ENCODE measurements around the gene TMEM238L.

Gene TMEM238L

GRCh38 chr17:10772425-10773380, 31.2 kb downstream of the TMEM238L start:
- no peak for DNase-seq

- no peak for DNase-seq
These were observed 32.8 kb downstream of the TMEM238L start for GRCh38 chr17:10771148-10771547.

GRCh38 chr17:10769840-10770239, 34.1 kb downstream of the TMEM238L start:
- no peak for DNase-seq

- DNase-seq, result no peak
These were observed 35.1 kb downstream of the TMEM238L start for GRCh38 chr17:10768750-10769251.

GRCh38 chr17:10767232-10767631, 36.7 kb downstream of the TMEM238L start:
- DNase-seq, result no peak

GRCh38 chr17:10762037-10762436, 41.9 kb downstream of the TMEM238L start:
- DNase-seq, result no peak

- no peak for DNase-seq
These were observed 42.6 kb downstream of the TMEM238L start for GRCh38 chr17:10761281-10761680.

GRCh38 chr17:10758062-10758461, 45.8 kb downstream of the TMEM238L start:
- DNase-seq, result no peak

- no peak for DNase-seq
These were observed 46.3 kb downstream of the TMEM238L start for GRCh38 chr17:10757647-10758046.

GRCh38 chr17:10757067-10757466, 46.8 kb downstream of the TMEM238L start:
- DNase-seq, result no peak

GRCh38 chr17:10756619-10757018, 47.3 kb downstream of the TMEM238L start:
- DNase-seq, result no peak

GRCh38 chr17:10756185-10756584, 47.7 kb downstream of the TMEM238L start:
- no peak for DNase-seq

- DNase-seq, result no peak
These were observed 48.2 kb downstream of the TMEM238L start for GRCh38 chr17:10755592-10756127.

GRCh38 chr17:10754861-10755591, 48.9 kb downstream of the TMEM238L start:
- DNase-seq, result no peak

- DNase-seq, result no peak
These were observed 49.8 kb downstream of the TMEM238L start for GRCh38 chr17:10754109-10754508.

- no peak for DNase-seq
These were observed 51.2 kb downstream of the TMEM238L start for GRCh38 chr17:10752696-10753095.

- no peak for DNase-seq
These were observed 52.3 kb downstream of the TMEM238L start for GRCh38 chr17:10751563-10751962.

- DNase-seq, result no peak
These were observed 53.7 kb downstream of the TMEM238L start for GRCh38 chr17:10750210-10750609.

- no peak for DNase-seq
These were observed 55.2 kb downstream of the TMEM238L start for GRCh38 chr17:10748531-10749181.

- DNase-seq, result no peak
These were observed 58.7 kb downstream of the TMEM238L start for GRCh38 chr17:10745231-10745630.
